A204.1 (cell line): ENCODE results near the gene UBE2Z.
"Not testable (repeated sequence)": the region's sequence is repeated elsewhere in the genome, so short reads cannot be mapped to it uniquely, and the experiment has no call there.

Experiments
- FAIRE-seq: peaks from 2 replicates; lab custom pipeline; 2012; peaks lifted over from hg19 to GRCh38; lab: Jason Lieb, UNC

The UBE2Z gene

DNA sequence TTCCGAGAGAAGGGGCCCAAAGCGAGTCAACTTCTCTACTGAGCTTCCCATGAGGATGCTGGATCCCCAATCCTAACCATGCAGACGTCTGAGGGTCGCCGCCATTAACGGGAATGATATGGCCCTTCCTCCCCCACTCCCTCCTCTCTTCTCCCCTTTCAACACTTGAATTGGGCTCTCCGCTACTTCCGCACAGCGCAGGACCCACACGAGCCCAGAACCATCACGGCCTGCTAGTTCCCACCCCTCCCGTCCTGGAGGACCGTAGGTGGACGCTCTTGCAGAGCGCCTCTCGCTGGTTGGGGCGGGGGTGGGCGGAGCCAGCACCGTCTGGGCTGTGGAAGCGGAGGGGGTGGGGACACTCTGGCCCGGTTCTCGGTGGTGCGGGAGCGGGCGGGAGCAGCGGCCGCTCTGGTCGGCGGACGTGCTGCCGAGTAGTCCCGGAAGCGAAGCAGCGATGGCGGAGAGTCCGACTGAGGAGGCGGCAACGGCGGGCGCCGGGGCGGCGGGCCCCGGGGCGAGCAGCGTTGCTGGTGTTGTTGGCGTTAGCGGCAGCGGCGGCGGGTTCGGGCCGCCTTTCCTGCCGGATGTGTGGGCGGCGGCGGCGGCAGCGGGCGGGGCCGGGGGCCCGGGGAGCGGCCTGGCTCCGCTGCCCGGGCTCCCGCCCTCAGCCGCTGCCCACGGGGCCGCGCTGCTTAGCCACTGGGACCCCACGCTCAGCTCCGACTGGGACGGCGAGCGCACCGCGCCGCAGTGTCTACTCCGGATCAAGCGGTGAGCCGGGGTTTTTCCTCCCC lies at the start of gene UBE2Z:
Gene UBE2Z (plus strand): TSS at position 361 of the 797 bp plus-strand sequence. CDS start 97 bp downstream, at position 458.
- FAIRE-seq, result peak; percentile 61

DNA sequence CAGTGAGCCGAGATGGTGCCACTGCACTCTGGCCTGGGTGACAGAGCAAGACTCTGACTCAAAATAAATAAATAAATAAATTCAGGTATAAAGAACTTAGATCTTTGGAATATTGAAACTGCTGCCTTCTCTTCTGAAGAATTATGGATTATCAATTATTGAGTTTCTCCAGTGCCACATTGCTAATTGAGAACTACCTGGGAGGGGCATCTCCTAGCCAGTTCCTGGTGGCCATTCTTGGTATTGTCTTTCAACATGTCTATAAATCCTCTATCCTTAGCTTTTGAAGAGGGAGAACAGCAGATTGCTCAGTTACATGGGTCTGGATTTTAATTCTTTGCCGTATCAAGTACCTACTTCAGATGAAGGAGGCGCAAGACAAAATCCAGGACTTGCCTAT lies 48.2 kb upstream of the UBE2Z start:
- FAIRE-seq, result no peak

- no peak for FAIRE-seq
Measured at GRCh38 chr17:48860456-48860855, 47.8 kb upstream of the UBE2Z start.

GRCh38 chr17:48868916-48869500 lies 39.2 kb upstream of the UBE2Z start:
- no peak for FAIRE-seq

DNA sequence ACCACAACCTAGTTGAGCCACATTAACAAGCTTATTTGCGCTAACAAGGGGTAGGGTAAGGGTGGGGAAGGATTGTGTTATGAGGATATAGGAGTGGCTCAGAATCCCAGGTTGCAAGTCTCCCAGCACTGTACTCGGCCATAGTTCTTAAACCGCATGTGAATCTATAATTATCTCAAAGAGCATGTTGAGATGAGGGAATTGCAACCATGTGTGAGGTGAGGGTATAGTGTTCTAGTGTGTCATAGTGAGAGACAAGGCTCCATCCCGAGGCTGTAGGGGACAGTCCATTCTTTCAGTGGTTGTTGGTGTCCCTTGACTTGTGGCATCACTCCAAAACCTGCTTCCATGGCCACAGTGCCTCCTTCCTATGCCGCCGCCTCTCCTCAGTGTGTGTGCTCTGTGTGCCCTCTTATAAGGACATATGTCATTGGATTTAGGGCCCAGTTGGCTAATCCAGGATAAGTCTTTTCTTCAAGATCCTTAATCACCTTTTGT lies 38.3 kb upstream of the UBE2Z start:
- no peak for FAIRE-seq

- no peak for FAIRE-seq
Measured at GRCh38 chr17:48871035-48871550, 37.1 kb upstream of the UBE2Z start.

GRCh38 chr17:48871551-48872351 lies 36.5 kb upstream of the UBE2Z start:
- FAIRE-seq, result no peak

- not testable (repeated sequence) for FAIRE-seq
Measured at GRCh38 chr17:48872409-48872808, 35.8 kb upstream of the UBE2Z start.

DNA sequence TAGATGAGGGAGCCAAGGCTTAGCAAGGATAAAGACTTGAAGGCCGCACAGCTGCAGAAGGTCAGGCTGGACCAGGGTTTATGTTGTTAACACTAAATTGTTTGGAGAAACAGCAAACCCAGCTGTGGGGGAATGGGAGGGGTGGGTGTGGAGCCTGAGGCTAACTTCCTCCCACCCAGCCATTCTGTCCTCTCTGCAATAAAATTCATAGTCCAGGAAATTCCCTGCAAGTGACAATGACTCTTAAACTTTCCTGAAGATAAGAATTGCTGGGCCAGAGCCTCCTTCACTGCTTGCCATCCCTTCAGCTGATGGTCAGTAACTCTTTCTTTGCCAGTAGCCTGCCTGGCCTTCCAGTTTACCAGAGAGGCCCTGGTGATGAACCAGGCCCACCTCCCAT lies 35.0 kb upstream of the UBE2Z start:
- no peak for FAIRE-seq

GRCh38 chr17:48873696-48874443 lies 34.3 kb upstream of the UBE2Z start:
- FAIRE-seq, result no peak

DNA sequence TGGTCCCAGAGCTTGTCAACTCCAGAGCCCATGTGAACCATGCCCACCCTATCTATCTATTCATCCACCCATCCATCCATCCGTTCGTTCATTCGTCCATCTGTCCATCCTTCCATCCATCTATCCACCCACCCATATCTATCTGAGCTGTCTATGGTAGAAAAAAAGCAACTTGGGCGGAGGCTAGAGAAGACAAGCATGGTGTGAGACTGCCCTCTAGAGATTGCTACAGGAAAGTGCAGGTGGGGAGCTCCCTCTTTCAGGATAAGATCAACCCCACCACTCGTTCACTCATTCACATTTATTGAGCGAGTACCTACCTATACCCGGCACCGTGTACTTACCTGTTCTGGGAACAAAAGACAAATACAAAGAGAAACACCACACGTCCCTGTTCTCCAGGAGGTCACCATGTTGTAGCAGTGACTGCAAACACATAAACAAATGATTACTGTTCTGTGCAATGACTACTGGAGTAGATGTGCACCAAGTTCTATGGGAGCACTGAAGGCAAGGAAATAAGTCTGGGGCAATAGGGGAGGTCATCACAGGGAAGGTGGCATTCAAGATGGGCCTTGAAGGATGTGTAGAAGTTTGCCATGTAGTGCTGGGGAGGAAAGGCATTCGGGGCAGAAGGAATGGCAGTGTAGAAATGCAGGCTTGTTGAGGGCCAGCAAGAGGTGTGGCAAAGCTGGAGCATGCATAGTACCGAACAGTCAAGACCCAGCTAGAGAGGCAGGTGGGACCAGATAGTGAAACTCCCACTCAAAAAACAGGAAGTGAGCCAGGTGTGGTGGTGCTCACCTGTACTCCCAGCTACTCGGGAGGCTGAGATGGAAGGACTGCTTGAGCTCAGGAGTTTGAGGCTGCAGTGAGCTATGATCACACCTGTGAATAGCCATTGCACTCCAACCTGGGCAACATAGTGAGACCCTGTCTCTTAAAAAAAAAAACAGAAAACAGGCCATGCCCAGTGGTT lies 29.0 kb upstream of the UBE2Z start:
- FAIRE-seq, result no peak

DNA sequence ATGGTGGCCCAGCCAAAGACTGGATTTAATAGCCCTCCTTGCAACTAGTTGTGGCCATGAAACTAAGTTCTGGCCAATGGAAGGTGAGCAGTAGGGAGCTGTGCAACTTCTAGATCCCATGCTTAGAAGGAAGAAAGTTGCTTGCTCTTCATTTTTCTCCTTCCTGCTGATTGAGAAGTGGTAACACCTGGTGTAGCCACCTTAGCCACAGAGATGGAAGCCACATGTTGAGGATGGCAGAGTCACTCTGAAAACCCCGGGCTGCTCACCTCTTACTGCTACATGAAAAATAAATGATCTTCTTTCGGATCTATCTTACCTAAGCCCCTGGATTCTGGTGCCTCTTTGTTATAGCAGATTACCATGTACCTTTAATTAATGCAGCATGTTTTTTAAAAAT lies 25.9 kb upstream of the UBE2Z start:
- FAIRE-seq, result no peak

GRCh38 chr17:48883171-48883570 lies 25.0 kb upstream of the UBE2Z start:
- FAIRE-seq, result no peak

- FAIRE-seq, result no peak
Measured at GRCh38 chr17:48890086-48890485, 18.1 kb upstream of the UBE2Z start.

GRCh38 chr17:48892940-48893645 lies 15.1 kb upstream of the UBE2Z start:
- FAIRE-seq, result no peak

- FAIRE-seq, result no peak
Measured at GRCh38 chr17:48893646-48894508, 14.3 kb upstream of the UBE2Z start.

GRCh38 chr17:48894886-48895285 lies 13.3 kb upstream of the UBE2Z start:
- no peak for FAIRE-seq

DNA sequence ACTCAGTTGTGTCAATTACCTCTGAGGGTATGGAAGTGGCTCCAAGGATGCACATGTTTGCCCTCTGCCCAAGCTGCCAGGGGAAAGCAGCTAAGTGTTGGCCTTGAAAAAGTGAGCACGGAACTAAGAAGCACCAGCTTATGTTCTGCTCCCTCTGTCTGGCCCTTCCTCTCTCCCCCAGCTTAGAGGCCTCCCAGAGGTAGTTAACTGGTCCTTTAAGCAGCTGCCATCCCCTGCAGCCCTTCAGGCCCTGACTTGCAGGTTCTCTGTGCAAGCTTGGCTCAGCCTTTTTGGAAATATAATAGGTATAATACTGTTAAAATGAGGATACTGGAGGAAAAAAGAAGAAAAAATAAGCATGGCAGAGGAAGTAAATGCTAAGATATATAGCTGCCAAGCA lies 7.0 kb upstream of the UBE2Z start:
- no peak for FAIRE-seq

GRCh38 chr17:48903401-48903800 lies 4.8 kb upstream of the UBE2Z start:
- FAIRE-seq, result no peak
